GM06990 (cell line): Measurements from ENCODE around the gene NPAS2.

Source experiments
- DNase-seq: peaks from one replicate; pipeline ENCODE4 v3.0.0-alpha.2; 2011; ENCODE audit not compliant: insufficient read length; ENCODE audit errors: extremely low read depth
- H3K27me3 ChIP-seq: replicated peaks from 2 replicates; pipeline ENCODE4 v1.6.0; 2011; ENCODE audit warnings: low read length; ENCODE audit not compliant: control insufficient read depth, insufficient read depth
- H3K36me3 ChIP-seq: 2 replicates; pipeline ENCODE4 v1.5.1; 2011; ENCODE audit warnings: low read length; ENCODE audit not compliant: control insufficient read depth, insufficient read depth
- H3K4me3 ChIP-seq: replicated peaks from 2 replicates; pipeline ENCODE4 v1.5.1; 2011; ENCODE audit warnings: low read depth, mild to moderate bottlenecking, control low read depth, low read length
- TF ChIP-seq, protein P1 (sequence below): IDR thresholded peaks from 2 replicates; pipeline ENCODE4 v1.5.1; 2011; ENCODE audit warnings: low read length, control low read depth, mild to moderate bottlenecking, inconsistent platforms; ENCODE audit not compliant: insufficient read depth, poor library complexity, severe bottlenecking

The NPAS2 gene

DNA sequence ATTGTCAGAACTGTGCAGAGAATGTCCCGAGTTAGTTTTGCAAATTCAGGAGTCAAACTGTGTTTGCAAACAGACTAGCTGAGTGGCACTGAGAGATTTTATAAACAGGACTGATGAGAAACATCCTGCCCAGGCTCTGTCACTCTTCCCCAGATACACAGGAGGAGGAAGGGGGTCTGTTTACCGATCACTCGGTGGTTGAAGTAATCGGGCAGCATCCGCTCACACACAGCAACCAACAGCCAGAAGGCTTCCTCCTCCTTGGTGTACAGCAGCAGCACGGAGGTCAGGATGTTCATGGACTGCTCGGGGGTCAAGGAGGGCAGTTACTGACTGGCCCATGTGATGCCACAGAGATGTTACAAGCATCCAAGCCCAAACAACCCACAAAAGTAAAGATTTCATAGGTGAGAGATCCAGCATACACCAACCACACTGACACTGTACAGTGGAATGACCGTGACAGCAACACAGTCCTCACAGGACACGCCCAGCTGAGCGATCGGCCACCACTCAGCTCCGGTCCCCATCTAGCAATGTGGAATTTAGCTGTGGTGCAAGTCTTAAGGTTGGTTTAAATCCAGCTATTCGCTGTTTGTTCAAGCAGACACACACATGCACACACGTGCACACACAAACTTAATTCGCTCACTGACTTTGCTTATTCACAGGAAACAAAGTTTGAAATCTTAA is 212.3 kb downstream of the NPAS2 start:
- TF ChIP-seq, protein P1, sequence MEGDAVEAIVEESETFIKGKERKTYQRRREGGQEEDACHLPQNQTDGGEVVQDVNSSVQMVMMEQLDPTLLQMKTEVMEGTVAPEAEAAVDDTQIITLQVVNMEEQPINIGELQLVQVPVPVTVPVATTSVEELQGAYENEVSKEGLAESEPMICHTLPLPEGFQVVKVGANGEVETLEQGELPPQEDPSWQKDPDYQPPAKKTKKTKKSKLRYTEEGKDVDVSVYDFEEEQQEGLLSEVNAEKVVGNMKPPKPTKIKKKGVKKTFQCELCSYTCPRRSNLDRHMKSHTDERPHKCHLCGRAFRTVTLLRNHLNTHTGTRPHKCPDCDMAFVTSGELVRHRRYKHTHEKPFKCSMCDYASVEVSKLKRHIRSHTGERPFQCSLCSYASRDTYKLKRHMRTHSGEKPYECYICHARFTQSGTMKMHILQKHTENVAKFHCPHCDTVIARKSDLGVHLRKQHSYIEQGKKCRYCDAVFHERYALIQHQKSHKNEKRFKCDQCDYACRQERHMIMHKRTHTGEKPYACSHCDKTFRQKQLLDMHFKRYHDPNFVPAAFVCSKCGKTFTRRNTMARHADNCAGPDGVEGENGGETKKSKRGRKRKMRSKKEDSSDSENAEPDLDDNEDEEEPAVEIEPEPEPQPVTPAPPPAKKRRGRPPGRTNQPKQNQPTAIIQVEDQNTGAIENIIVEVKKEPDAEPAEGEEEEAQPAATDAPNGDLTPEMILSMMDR = no peak
- DNase-seq = no peak
- H3K27me3 ChIP-seq = no peaks in the 10 kb centered on the region
- H3K4me3 ChIP-seq = no peak overlapping the region
- no peaks in the 10 kb centered on the region for H3K36me3 ChIP-seq

DNA sequence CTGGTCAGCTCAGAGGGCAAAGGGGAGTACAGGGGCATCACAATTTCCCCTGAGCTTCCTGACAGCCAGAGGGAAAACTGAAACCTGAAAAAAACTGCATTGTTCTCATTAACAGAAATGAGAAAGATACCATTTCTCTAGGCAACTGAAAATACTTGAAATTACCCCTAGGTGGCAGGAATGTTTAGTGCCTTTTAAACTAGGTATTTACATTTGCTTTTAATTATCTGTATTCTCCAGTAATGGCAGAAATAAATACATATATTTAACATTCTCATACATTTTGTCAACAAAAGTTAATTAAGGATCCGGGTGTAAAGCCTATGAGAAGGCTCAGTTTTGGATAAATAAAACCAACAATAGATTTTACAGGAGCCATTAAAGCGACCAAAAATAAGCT is 216.6 kb downstream of the NPAS2 start:
- Histone ChIP-seq H3K4me3 (no peak overlapping the region), H3K36me3 (no peaks in the 10 kb centered on the region), H3K27me3 (no peaks in the 10 kb centered on the region)
- TF ChIP-seq, protein P1 = peak; percentile 49
- no peak for DNase-seq

DNA sequence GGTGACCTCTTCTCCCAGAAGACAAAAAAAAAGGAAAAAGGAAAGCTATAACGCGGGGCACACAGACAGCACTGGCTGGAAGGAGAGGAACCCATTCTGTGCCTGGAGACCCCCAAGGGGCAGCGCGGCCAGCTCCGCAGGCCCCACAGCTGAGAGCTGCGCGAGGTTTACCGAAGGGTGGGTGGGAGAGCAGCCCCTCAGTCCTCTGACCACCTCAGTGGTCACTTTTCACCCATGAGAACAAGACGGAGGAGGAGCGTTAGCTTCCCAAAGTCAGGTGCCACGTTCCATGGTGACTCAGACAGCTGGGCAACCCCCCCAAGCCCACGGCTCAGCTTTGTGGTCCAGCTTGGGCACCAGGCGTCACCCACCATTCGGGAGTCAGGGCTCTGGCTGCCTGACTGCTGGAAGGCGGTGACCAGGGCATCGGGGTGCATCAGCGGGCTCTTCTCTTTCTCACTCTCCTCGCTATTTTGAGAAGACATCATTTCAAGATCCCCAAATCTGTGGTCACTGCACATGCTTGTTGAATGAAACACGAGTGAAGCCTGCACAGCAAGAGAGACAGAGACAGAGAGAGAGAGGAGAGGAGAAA is 217.3 kb downstream of the NPAS2 start:
- H3K4me3 ChIP-seq = no peak overlapping the region
- TF ChIP-seq, protein P1 = no peak
- H3K27me3 ChIP-seq = no peaks in the 10 kb centered on the region
- DNase-seq = no peak
- no peaks in the 10 kb centered on the region for H3K36me3 ChIP-seq

DNA sequence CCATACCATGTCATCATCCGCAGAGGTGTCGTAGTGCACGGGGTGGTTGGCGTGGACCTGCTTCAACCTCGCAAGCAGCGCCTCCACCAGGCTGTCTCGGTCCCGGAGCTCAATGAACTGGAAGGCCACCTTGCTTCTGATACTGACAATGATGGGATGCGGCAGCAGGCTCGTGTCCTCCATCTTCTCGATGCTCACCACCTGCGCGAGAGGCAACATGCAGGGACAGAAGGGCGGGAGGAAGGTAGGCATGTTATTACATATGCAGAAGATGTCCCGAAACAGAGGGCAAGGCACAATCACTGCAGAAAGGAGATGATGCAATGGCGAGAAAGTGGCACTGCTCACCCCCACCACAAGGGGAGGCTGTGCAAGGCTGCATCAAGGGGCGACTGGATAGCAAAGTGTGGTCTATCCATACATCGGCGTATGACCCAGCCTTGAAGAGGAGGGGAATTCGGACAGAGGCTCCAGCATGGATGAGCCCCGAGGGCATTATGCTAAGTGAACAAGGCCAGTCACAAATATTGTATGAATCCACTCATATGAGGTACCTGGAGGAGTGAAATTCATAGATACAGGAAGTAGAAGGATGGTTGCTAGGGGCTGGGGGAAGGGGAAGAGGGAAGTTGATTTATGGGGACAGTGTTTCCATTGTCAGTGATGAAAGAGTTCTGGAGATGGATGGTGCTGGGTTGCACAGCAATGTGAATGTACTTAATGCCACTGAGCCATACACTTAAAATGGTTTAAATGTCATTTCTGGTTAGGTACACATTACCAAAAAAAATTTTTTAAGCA is 218.7 kb downstream of the NPAS2 start:
- TF ChIP-seq, protein P1 = peak; percentile 62
- Histone ChIP-seq H3K36me3 (no peaks in the 10 kb centered on the region), H3K27me3 (no peaks in the 10 kb centered on the region), H3K4me3 (no peak overlapping the region)
- DNase-seq = no peak

DNA sequence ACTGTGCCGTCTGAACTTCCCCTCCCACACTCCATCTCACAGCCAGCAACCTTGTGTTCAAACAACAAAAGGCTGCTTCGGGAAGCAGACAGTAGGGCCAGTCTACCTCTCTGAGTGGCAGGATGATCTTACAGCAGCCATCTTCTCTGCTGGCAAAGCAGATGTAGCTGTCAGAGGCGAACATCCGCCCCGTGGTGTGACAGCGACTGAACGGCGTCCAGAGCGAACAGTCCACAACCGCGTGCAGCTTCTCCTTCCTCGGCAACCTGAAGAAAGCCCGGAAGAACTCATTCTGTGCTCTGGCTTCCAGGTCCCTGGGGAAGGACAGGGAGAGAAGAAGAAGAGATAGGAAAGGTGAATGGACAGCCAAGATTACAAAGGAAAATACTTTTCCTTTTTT is 220.1 kb downstream of the NPAS2 start:
- no peaks in the 10 kb centered on the region for H3K36me3 ChIP-seq

More for the DNA sequence above, 220.1 kb downstream of the NPAS2 start:
- TF ChIP-seq, protein P1 = no peak
- DNase-seq = no peak
- Histone ChIP-seq H3K27me3 (no peaks in the 10 kb centered on the region), H3K4me3 (no peak overlapping the region)
